HL-60 (cell line): ENCODE data around the gene PBOV1.

Experiments
- GABPA ChIP-seq: IDR thresholded peaks from 2 replicates; pipeline ENCODE4 v1.6.1; 2012; ENCODE audit warnings: low read depth
- POLR2AphosphoS5 ChIP-seq: IDR thresholded peaks from 2 replicates; pipeline ENCODE4 v1.6.1; 2012; ENCODE audit warnings: low read depth
- TF ChIP-seq, protein P1 (sequence below): IDR thresholded peaks from one replicate; pipeline ENCODE4 v1.5.1; 2011; ENCODE audit warnings: low read length, control low read depth, inconsistent platforms; ENCODE audit not compliant: insufficient read depth

DNA sequence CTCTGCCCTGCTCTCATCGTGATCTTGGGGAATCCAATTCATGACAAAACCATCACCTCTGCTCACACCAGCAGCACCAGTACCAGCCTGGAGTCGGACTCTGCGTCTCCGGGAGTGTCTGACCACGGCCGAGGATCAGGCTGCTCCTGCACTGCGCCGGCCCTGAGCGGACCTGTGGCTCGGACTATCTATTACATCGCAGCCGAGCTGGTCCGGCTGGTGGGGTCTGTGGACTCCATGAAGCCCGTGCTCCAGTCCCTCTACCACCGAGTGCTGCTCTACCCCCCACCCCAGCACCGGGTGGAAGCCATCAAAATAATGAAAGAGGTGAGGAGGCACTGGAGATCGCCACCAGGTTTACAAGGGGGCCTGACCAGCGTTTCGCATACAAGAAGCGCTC lies 37.2 kb upstream of the PBOV1 start:
- TF ChIP-seq, protein P1, sequence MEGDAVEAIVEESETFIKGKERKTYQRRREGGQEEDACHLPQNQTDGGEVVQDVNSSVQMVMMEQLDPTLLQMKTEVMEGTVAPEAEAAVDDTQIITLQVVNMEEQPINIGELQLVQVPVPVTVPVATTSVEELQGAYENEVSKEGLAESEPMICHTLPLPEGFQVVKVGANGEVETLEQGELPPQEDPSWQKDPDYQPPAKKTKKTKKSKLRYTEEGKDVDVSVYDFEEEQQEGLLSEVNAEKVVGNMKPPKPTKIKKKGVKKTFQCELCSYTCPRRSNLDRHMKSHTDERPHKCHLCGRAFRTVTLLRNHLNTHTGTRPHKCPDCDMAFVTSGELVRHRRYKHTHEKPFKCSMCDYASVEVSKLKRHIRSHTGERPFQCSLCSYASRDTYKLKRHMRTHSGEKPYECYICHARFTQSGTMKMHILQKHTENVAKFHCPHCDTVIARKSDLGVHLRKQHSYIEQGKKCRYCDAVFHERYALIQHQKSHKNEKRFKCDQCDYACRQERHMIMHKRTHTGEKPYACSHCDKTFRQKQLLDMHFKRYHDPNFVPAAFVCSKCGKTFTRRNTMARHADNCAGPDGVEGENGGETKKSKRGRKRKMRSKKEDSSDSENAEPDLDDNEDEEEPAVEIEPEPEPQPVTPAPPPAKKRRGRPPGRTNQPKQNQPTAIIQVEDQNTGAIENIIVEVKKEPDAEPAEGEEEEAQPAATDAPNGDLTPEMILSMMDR: no peak
- TF ChIP-seq POLR2AphosphoS5: no peak
- TF ChIP-seq GABPA: no peak
